Trophoblast cell (in vitro differentiated cells and primary cell): ENCODE results near the gene MGAM2.

Experiments used
- DNase-seq, 2 donors: peaks; one replicate each; pipeline ENCODE4 v3.0.0-alpha.2; 2016
- H2AFZ ChIP-seq: 2 replicates; pipeline ENCODE4 v1.6.1; 2013; ENCODE audit warnings: low read length, moderate library complexity, mild to moderate bottlenecking; ENCODE audit not compliant: insufficient read depth, poor library complexity
- H2AK5ac ChIP-seq: 2 replicates; pipeline ENCODE4 v1.6.1; 2013; ENCODE audit warnings: mild to moderate bottlenecking, low read length
- H2BK120ac ChIP-seq: 2 replicates; pipeline ENCODE4 v1.6.1; 2013; ENCODE audit warnings: low read length, mild to moderate bottlenecking, moderate library complexity; ENCODE audit not compliant: insufficient read depth, poor library complexity
- H2BK12ac ChIP-seq: 2 replicates; pipeline ENCODE4 v1.6.1; 2013; ENCODE audit warnings: mild to moderate bottlenecking, low read length, moderate library complexity
- H2BK5ac ChIP-seq: 2 replicates; pipeline ENCODE4 v1.6.1; 2013; ENCODE audit warnings: low read length, low read depth, moderate library complexity, mild to moderate bottlenecking; ENCODE audit not compliant: poor library complexity
- H3K14ac ChIP-seq: 2 replicates; pipeline ENCODE4 v1.6.1; 2013; ENCODE audit warnings: mild to moderate bottlenecking, low read length
- H3K18ac ChIP-seq: 2 replicates; pipeline ENCODE4 v1.6.1; 2013; ENCODE audit warnings: mild to moderate bottlenecking, low read length
- H3K23ac ChIP-seq: 2 replicates; pipeline ENCODE4 v1.6.1; 2013; ENCODE audit warnings: low read length
- H3K27ac ChIP-seq: 2 replicates; pipeline ENCODE4 v1.5.1; 2013; ENCODE audit warnings: low read depth, mild to moderate bottlenecking, inconsistent platforms, low read length, moderate library complexity
- H3K27me3 ChIP-seq: 2 replicates; pipeline ENCODE4 v1.6.1; 2013; ENCODE audit warnings: inconsistent platforms, mild to moderate bottlenecking, low read length, moderate library complexity; ENCODE audit not compliant: insufficient read depth
- H3K36me3 ChIP-seq, 2 experiments: 1 replicate in 1 of 2; 2 replicates in 1 of 2; pipeline ENCODE4 v1.6.1; 2013; ENCODE audit warnings: low read length in 2 of 2, mild to moderate bottlenecking in 2 of 2, moderate library complexity in 1 of 2; ENCODE audit not compliant: insufficient read depth in 2 of 2, control insufficient read depth in 1 of 2
- H3K4ac ChIP-seq: 2 replicates; pipeline ENCODE4 v1.6.1; 2013; ENCODE audit warnings: low read depth, mild to moderate bottlenecking, low read length, moderate library complexity
- H3K4me1 ChIP-seq, 2 experiments: 1 replicate in 1 of 2; 2 replicates in 1 of 2; pipeline ENCODE4 v1.6.1; 2013; ENCODE audit warnings: low read length in 2 of 2, mild to moderate bottlenecking in 2 of 2, moderate library complexity in 1 of 2; ENCODE audit not compliant: insufficient read depth in 2 of 2, control insufficient read depth in 1 of 2
- H3K4me2 ChIP-seq: 2 replicates; pipeline ENCODE4 v1.6.1; 2013; ENCODE audit warnings: inconsistent platforms, mild to moderate bottlenecking, low read length, moderate library complexity
- H3K4me3 ChIP-seq: 2 replicates; pipeline ENCODE4 v1.5.1; 2013; ENCODE audit warnings: mild to moderate bottlenecking, low read depth, low read length, inconsistent platforms
- H3K79me1 ChIP-seq: one replicate; pipeline ENCODE4 v1.6.1; 2013; ENCODE audit warnings: low read length
- H3K79me2 ChIP-seq: 2 replicates; pipeline ENCODE4 v1.6.1; 2013; ENCODE audit warnings: low read length, mild to moderate bottlenecking; ENCODE audit not compliant: control insufficient read depth, insufficient read depth, poor library complexity
- H3K9ac ChIP-seq: 2 replicates; pipeline ENCODE4 v1.6.1; 2013; ENCODE audit warnings: mild to moderate bottlenecking, low read length
- H3K9me3 ChIP-seq: 2 replicates; pipeline ENCODE4 v1.6.1; 2013; ENCODE audit warnings: low read depth, mild to moderate bottlenecking, control low read depth, inconsistent platforms, low read length; ENCODE audit not compliant: insufficient read depth
- H4K12ac ChIP-seq: 2 replicates; pipeline ENCODE4 v1.6.1; 2013; ENCODE audit warnings: low read depth, mild to moderate bottlenecking, low read length, moderate library complexity
- H4K8ac ChIP-seq: 2 replicates; pipeline ENCODE4 v1.6.1; 2013; ENCODE audit warnings: low read depth, mild to moderate bottlenecking, low read length, moderate library complexity
- H4K91ac ChIP-seq: one replicate; pipeline ENCODE4 v1.6.1; 2013; ENCODE audit warnings: low read depth, mild to moderate bottlenecking, low read length, moderate library complexity
- WGBS: extraction: QIAGEN DNeasy Blood & Tissue Kit; methylation state at CpG from one replicate; pipeline ENCODE4 v1.1.7; 2013; ENCODE audit warnings: missing lambda C conversion rate; ENCODE audit not compliant: insufficient read length, insufficient coverage; ENCODE audit errors: extremely low coverage; 5-methylcytosine and 5-hydroxymethylcytosine counted together

Gene MGAM2

GRCh38 chr7:142130267-142130666 lies 18.7 kb downstream of the MGAM2 start:
- Histone ChIP-seq H3K4ac (no peak overlapping the region), H3K18ac (no peak overlapping the region), H3K27ac (no peak overlapping the region), H3K4me2 (no peak overlapping the region), H3K9ac (peak overlapping the region; percentile 82), H4K91ac (no peak overlapping the region), H3K9me3 (no peaks in the 10 kb centered on the region), H4K12ac (no peak overlapping the region), H3K27me3 (no peaks in the 10 kb centered on the region), H3K79me1 (no peaks in the 10 kb centered on the region), H4K8ac (no peak overlapping the region), H3K36me3 (no peaks in the 10 kb centered on the region), H3K23ac (no peak overlapping the region), H3K79me2 (no peaks in the 10 kb centered on the region), H3K14ac (no peak overlapping the region), H2AFZ (no peak overlapping the region), H3K4me3 (no peak overlapping the region), H2BK5ac (no peak overlapping the region), H3K4me1 (no peaks in the 10 kb centered on the region), H2BK120ac (no peak overlapping the region), H2AK5ac (no peak overlapping the region), H2BK12ac (no peak overlapping the region)
- WGBS, result no CpG with 5 or more reads among the region's 2 CpGs
- DNase-seq, result no peak

- no peak overlapping the region for H2BK120ac ChIP-seq
- no peak overlapping the region for H2AK5ac ChIP-seq
- H3K4me3 ChIP-seq, result no peak overlapping the region
- no peak overlapping the region for H3K27ac ChIP-seq
- no peak overlapping the region for H3K9ac ChIP-seq
- H3K79me1 ChIP-seq, result no peaks in the 10 kb centered on the region
- no peaks in the 10 kb centered on the region for H3K27me3 ChIP-seq
- H2AFZ ChIP-seq, result no peak overlapping the region
- H3K23ac ChIP-seq, result no peak overlapping the region
- no peaks in the 10 kb centered on the region for H3K4me1 ChIP-seq
- no CpG with 5 or more reads among the region's 4 CpGs for WGBS
- no peak overlapping the region for H4K91ac ChIP-seq
- no peak overlapping the region for H3K18ac ChIP-seq
- no peak overlapping the region for H3K14ac ChIP-seq
- no peak overlapping the region for H4K8ac ChIP-seq
- no peak overlapping the region for H3K4ac ChIP-seq
- no peaks in the 10 kb centered on the region for H3K79me2 ChIP-seq
- no peaks in the 10 kb centered on the region for H3K36me3 ChIP-seq
- DNase-seq, result no peak
- H4K12ac ChIP-seq, result no peak overlapping the region
- H2BK12ac ChIP-seq, result no peak overlapping the region
- no peak overlapping the region for H2BK5ac ChIP-seq
- H3K4me2 ChIP-seq, result no peak overlapping the region
- H3K9me3 ChIP-seq, result no peaks in the 10 kb centered on the region
These were observed 20.1 kb downstream of the MGAM2 start for GRCh38 chr7:142131439-142132185.

GRCh38 chr7:142133731-142134148 lies 22.2 kb downstream of the MGAM2 start:
- Histone ChIP-seq H3K4ac (no peak overlapping the region), H4K8ac (no peak overlapping the region), H2AFZ (no peak overlapping the region), H3K79me1 (no peaks in the 10 kb centered on the region), H4K91ac (no peak overlapping the region), H3K9me3 (no peaks in the 10 kb centered on the region), H2BK5ac (no peak overlapping the region), H3K4me3 (no peak overlapping the region), H2AK5ac (no peak overlapping the region), H3K79me2 (no peaks in the 10 kb centered on the region), H2BK12ac (no peak overlapping the region), H3K14ac (no peak overlapping the region), H3K9ac (no peak overlapping the region), H3K27me3 (no peaks in the 10 kb centered on the region), H3K36me3 (no peaks in the 10 kb centered on the region), H4K12ac (no peak overlapping the region), H3K4me1 (no peaks in the 10 kb centered on the region), H3K4me2 (no peak overlapping the region), H2BK120ac (no peak overlapping the region), H3K27ac (no peak overlapping the region), H3K18ac (no peak overlapping the region), H3K23ac (no peak overlapping the region)
- no peak for DNase-seq
- WGBS, result no CpG with 5 or more reads among the region's 8 CpGs

DNA sequence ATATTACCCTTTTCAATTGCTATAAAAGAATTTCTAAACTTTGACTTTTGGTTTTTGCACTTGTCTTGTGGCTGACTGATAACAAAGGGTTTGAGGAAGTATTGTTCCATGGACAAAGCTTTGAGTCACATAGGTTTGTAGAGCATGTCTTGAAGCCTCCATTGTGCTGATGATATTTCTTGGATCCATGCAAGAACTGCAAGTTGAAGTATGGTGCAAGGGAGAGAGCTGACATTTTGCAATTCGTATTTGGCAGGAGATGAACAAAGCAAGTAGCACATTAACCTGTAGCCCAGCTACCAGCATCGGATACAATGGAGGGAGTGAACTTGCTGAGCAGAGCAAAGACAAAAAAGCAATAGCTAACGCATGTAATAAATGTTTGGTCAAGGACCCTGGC lies 23.4 kb downstream of the MGAM2 start:
- Histone ChIP-seq H3K79me2 (no peaks in the 10 kb centered on the region), H3K9ac (no peak overlapping the region), H3K36me3 (no peaks in the 10 kb centered on the region), H3K18ac (no peak overlapping the region), H2AK5ac (no peak overlapping the region), H2AFZ (no peak overlapping the region), H2BK5ac (no peak overlapping the region), H3K4me3 (no peak overlapping the region), H3K14ac (no peak overlapping the region), H4K12ac (no peak overlapping the region), H3K23ac (no peak overlapping the region), H4K8ac (no peak overlapping the region), H3K9me3 (no peaks in the 10 kb centered on the region), H2BK120ac (no peak overlapping the region), H3K4me1 (no peaks in the 10 kb centered on the region), H3K4me2 (no peak overlapping the region), H3K27me3 (no peaks in the 10 kb centered on the region), H3K4ac (no peak overlapping the region), H2BK12ac (no peak overlapping the region), H3K27ac (no peak overlapping the region), H4K91ac (no peak overlapping the region), H3K79me1 (no peaks in the 10 kb centered on the region)
- WGBS, result no CpG with 5 or more reads among the region's 3 CpGs
- DNase-seq, result peak in 1 of 2 donors; percentile 27
